ENCODE data around the gene SLC16A14.

GRCh38 chr2:230019742-230020141 is 49.0 kb downstream of the SLC16A14 start:
- no peak for TF ChIP-seq GATA2 (IDR thresholded peaks at IDR 0.05; ENCODE audit: low read depth, low read length)
- TF ChIP-seq GATA3 (IDR thresholded peaks at IDR 0.05; ENCODE audit: low read depth, low read length): no peak
